Cardiac muscle cell (in vitro differentiated cells and primary cell): ENCODE measurements around the gene SEPTIN5. TPM values are rescaled to one million over a fixed set of nuclear protein-coding genes. Genes with fewer than 3 reads are reported as not detected.

Experiments
- DNase-seq, 2 donors: peaks; one replicate each; pipeline versions ENCODE4 v3.0.0 to v3.0.0-alpha.2; 2010 to 2017; ENCODE audit warnings: low read depth in 1 of 2, low spot score in 1 of 2
- H3K27ac ChIP-seq: fragments of 200-600 bp; sonication (generic); 2 replicates; pipeline ENCODE4 v1.5.1; 2016
- H3K27me3 ChIP-seq: fragments of 200-600 bp; sonication (generic); 2 replicates; pipeline ENCODE4 v1.6.0; 2016; ENCODE audit warnings: control low read depth
- H3K36me3 ChIP-seq: fragments of 200-600 bp; sonication (generic); 2 replicates; pipeline ENCODE4 v1.5.1; 2016; ENCODE audit warnings: control low read depth
- H3K4me1 ChIP-seq: fragments of 200-600 bp; sonication (generic); 2 replicates; pipeline ENCODE4 v1.8.1; 2017; ENCODE audit warnings: low read depth, mild to moderate bottlenecking, mixed run types
- H3K4me3 ChIP-seq: fragments of 200-600 bp; sonication (generic); 2 replicates; pipeline ENCODE4 v1.5.1; 2016; ENCODE audit warnings: mild to moderate bottlenecking
- H3K9me3 ChIP-seq: fragments of 200-600 bp; sonication (generic); 2 replicates; pipeline ENCODE4 v1.5.1; 2017; ENCODE audit warnings: low read depth, mild to moderate bottlenecking, control low read depth
- CTCF ChIP-seq: IDR thresholded peaks from 2 replicates; pipeline ENCODE4 v1.5.1; 2012; ENCODE audit warnings: low read depth, mild to moderate bottlenecking, low read length
- polyA plus RNA-seq: library from polyadenylated mRNA; unstranded; fragments of >200 nt; fragmentation: Nextera tagmentation; extraction: Ambion mirVana; gene quantifications from 2 replicates; pipeline ENCODE4 v1.2.1, GENCODE V29; 2016
- total RNA-seq: library from RNA; depleted of rRNA; stranded (reverse); fragments of >200 nt; gene quantifications from 2 replicates; pipeline ENCODE4 v1.2.3, GENCODE V29; 2016

The SEPTIN5 gene
- total and polyA plus RNA-seq, 2 experiments from 2014 or later, result 129 to 303 TPM

GRCh38 chr22:19728271-19728670, 14.0 kb downstream of the SEPTIN5 start:
- Histone ChIP-seq H3K27me3 (peaks cover 66% of the 10 kb centered on the region), H3K4me3 (no peak overlapping the region)
- no peak for DNase-seq

GRCh38 chr22:19728836-19729235, 14.5 kb downstream of the SEPTIN5 start:
- Histone ChIP-seq H3K4me1 (no peaks in the 10 kb centered on the region), H3K4me3 (no peak overlapping the region), H3K27ac (no peak overlapping the region), H3K9me3 (no peaks in the 10 kb centered on the region), H3K27me3 (peaks cover 63% of the 10 kb centered on the region), H3K36me3 (no peaks in the 10 kb centered on the region)
- TF ChIP-seq CTCF, result no peak
- DNase-seq, result no peak

More at GRCh38 chr22:19728271-19728670, 14.0 kb downstream of the SEPTIN5 start:
- no peaks in the 10 kb centered on the region for H3K9me3 ChIP-seq
- H3K27ac ChIP-seq, result no peak overlapping the region
- H3K36me3 ChIP-seq, result no peaks in the 10 kb centered on the region
- no peak for TF ChIP-seq CTCF
- H3K4me1 ChIP-seq, result peaks cover 4% of the 10 kb centered on the region

GRCh38 chr22:19729507-19729906, 15.2 kb downstream of the SEPTIN5 start:
- TF ChIP-seq CTCF, result no peak
- Histone ChIP-seq H3K9me3 (no peaks in the 10 kb centered on the region), H3K4me1 (no peaks in the 10 kb centered on the region), H3K27ac (no peak overlapping the region), H3K36me3 (no peaks in the 10 kb centered on the region), H3K4me3 (no peak overlapping the region), H3K27me3 (peaks cover 58% of the 10 kb centered on the region)
- DNase-seq, result no peak

GRCh38 chr22:19730198-19730597, 15.9 kb downstream of the SEPTIN5 start:
- DNase-seq, result no peak
- Histone ChIP-seq H3K9me3 (no peaks in the 10 kb centered on the region), H3K4me3 (no peak overlapping the region), H3K4me1 (no peaks in the 10 kb centered on the region), H3K27ac (no peak overlapping the region), H3K36me3 (no peaks in the 10 kb centered on the region), H3K27me3 (peaks cover 52% of the 10 kb centered on the region)
- TF ChIP-seq CTCF, result no peak

GRCh38 chr22:19730655-19731360, 16.5 kb downstream of the SEPTIN5 start:
- Histone ChIP-seq H3K27ac (no peak overlapping the region), H3K9me3 (no peaks in the 10 kb centered on the region), H3K4me3 (peak overlapping the region; percentile 25), H3K27me3 (peaks cover 45% of the 10 kb centered on the region), H3K4me1 (no peaks in the 10 kb centered on the region), H3K36me3 (no peaks in the 10 kb centered on the region)
- DNase-seq, result peak; percentile 84 to 91
- TF ChIP-seq CTCF, result peak; percentile 91
